Right lobe of liver (tissue), 6 donors: ENCODE data around the gene SPNS1. TPM values are rescaled to one million over a fixed set of nuclear protein-coding genes. Genes with fewer than 3 reads are reported as not detected.

Experiments
- ATAC-seq, 4 donors: fragments of 200-7000 bp; cut with Tn5 transposase; one replicate each; pipeline ENCODE4 v1.9.1; 2020; ENCODE audit warnings: mild to moderate bottlenecking in 4 of 4, moderate library complexity in 4 of 4
- DNase-seq, 3 donors: peaks; one replicate each; pipeline ENCODE4 v3.0.0-alpha.2; 2020
- H3K27ac ChIP-seq, 3 donors: fragments of 200-600 bp; one replicate each; pipeline ENCODE4 v1.8.0; 2022
- H3K27me3 ChIP-seq, 2 donors: fragments of 200-600 bp; one replicate each; pipeline ENCODE4 v1.8.0; 2022
- H3K36me3 ChIP-seq, 4 donors: fragments of 200-600 bp; sonication (generic) in 1 of 4; one replicate each; pipeline versions ENCODE4 v1.5.1 to v1.8.0; 2017 to 2022; ENCODE audit warnings: control low read depth in 1 of 4
- H3K4me1 ChIP-seq, 4 donors: fragments of 200-600 bp; sonication (generic) in 1 of 4; one replicate each; pipeline versions ENCODE4 v1.5.1 to v1.8.0; 2017 to 2022; ENCODE audit warnings: control low read depth in 1 of 4
- H3K4me3 ChIP-seq, 3 donors: fragments of 200-600 bp; one replicate each; pipeline ENCODE4 v1.8.0; 2022
- H3K9me3 ChIP-seq, 4 donors: fragments of 200-600 bp; sonication (generic) in 1 of 4; one replicate each; pipeline versions ENCODE4 v1.5.1 to v1.8.0; 2017 to 2022; ENCODE audit warnings: control low read depth in 1 of 4
- CTCF ChIP-seq, 4 donors: fragments of 200-600 bp in 3 of 4; fragments of 450-650 bp in 1 of 4; IDR thresholded peaks; one replicate each; pipeline versions ENCODE4 v1.5.1 to v1.8.0; 2016 to 2022; ENCODE audit warnings: antibody characterized with exemption in 4 of 4, mild to moderate bottlenecking in 2 of 4
- POLR2A ChIP-seq: fragments of 450-650 bp; IDR thresholded peaks from one replicate; pipeline ENCODE4 v1.6.1; 2017; ENCODE audit warnings: antibody characterized with exemption, mild to moderate bottlenecking
- WGBS: methylation state at CpG from one replicate; pipeline ENCODE4 v1.1.6; 2018; ENCODE audit warnings: low coverage, low lambda C conversion rate; ENCODE audit not compliant: insufficient coverage; ENCODE audit errors: missing lambda C conversion rate; 5-methylcytosine and 5-hydroxymethylcytosine counted together
- intact Hi-C, 2 donors: fragments of 100-400 bp; cut with DNase I; formaldehyde crosslinking; loops; one replicate each; pipeline versions ENCODE4 v1.11.2 to v1.14.1; 2022
- total RNA-seq, 6 experiments: library from RNA; depleted of rRNA in 2 of 6; stranded (reverse); fragments of >200 nt in 2 of 6; fragmentation: NEBNext Ultra II Directional in 3 of 6; extraction: Animal tissue kit (Norgen Biotek cat#: 25700) in 3 of 6; gene quantifications; one replicate each; pipeline versions ENCODE4 v1.1.0 to v1.2.4, GENCODE V29; 2016 to 2023
- donor health status: DM: no; HTN: yes; CAD: no.
- donor health status: DM: no; HTN: no; CAD: no.
- donor health status: DM: no; HTN: no; CAD: no.
- donor health status: DM: no; HTN: yes; CAD: no.
- donor health status: DM: no; HTN: yes; CAD: no.

SPNS1 gene
- total RNA-seq, 6 experiments from 2014 or later: 13.7 to 21.2 (median 17.7) TPM

- TF ChIP-seq POLR2A (no peak), CTCF (IDR thresholded peaks at IDR 0.05) (no peak)
- Histone ChIP-seq H3K27me3 (no peaks in the 10 kb centered on the region), H3K4me3 (no peak overlapping the region), H3K9me3 (no peaks in the 10 kb centered on the region), H3K36me3 (no peaks in the 10 kb centered on the region), H3K4me1 (no peaks in the 10 kb centered on the region), H3K27ac (no peak overlapping the region)
- intact Hi-C loops: no loop called here
- DNase-seq: no peak
- WGBS: 56% methylated on average over 8 of the region's 15 CpGs
- no peak for ATAC-seq
Measured at GRCh38 chr16:29023279-29024277, 49.0 kb downstream of the SPNS1 start.

GRCh38 chr16:29024278-29024677 is 49.7 kb downstream of the SPNS1 start:
- H3K36me3 ChIP-seq: no peaks in the 10 kb centered on the region
- H3K4me1 ChIP-seq: no peaks in the 10 kb centered on the region
- no peaks in the 10 kb centered on the region for H3K27me3 ChIP-seq
- DNase-seq: no peak
- intact Hi-C loops: no loop called here
- no peak overlapping the region for H3K27ac ChIP-seq
- 73% methylated on average over 5 of the region's 5 CpGs for WGBS
- no peak for TF ChIP-seq CTCF (IDR thresholded peaks at IDR 0.05)
- no peak for TF ChIP-seq POLR2A
- no peaks in the 10 kb centered on the region for H3K9me3 ChIP-seq
- ATAC-seq: no peak
- no peak overlapping the region for H3K4me3 ChIP-seq

GRCh38 chr16:29025218-29025617 is 50.6 kb downstream of the SPNS1 start:
- TF ChIP-seq POLR2A: no peak
- TF ChIP-seq CTCF (IDR thresholded peaks at IDR 0.05): no peak
- no peaks in the 10 kb centered on the region for H3K9me3 ChIP-seq
- ATAC-seq: no peak
- no peaks in the 10 kb centered on the region for H3K27me3 ChIP-seq
- H3K4me3 ChIP-seq: no peak overlapping the region
- intact Hi-C loops: no loop called here
- no peaks in the 10 kb centered on the region for H3K36me3 ChIP-seq
- DNase-seq: no peak
- WGBS: no CpG with 5 or more reads among the region's 5 CpGs
- no peak overlapping the region for H3K27ac ChIP-seq
- H3K4me1 ChIP-seq: no peaks in the 10 kb centered on the region

GRCh38 chr16:29025735-29026134 is 51.2 kb downstream of the SPNS1 start:
- DNase-seq (no peak), ATAC-seq (no peak)
- H3K4me1 ChIP-seq: no peaks in the 10 kb centered on the region
- no peaks in the 10 kb centered on the region for H3K27me3 ChIP-seq
- WGBS: 92% methylated on average over 4 of the region's 4 CpGs
- intact Hi-C loops: no loop called here
- TF ChIP-seq POLR2A (no peak), CTCF (IDR thresholded peaks at IDR 0.05) (no peak)
- H3K4me3 ChIP-seq: no peak overlapping the region
- H3K9me3 ChIP-seq: no peaks in the 10 kb centered on the region
- no peak overlapping the region for H3K27ac ChIP-seq
- no peaks in the 10 kb centered on the region for H3K36me3 ChIP-seq
